Measurements from ENCODE around the gene CDK14. TPM values are rescaled to one million over a fixed set of nuclear protein-coding genes. Genes with fewer than 3 reads are reported as not detected.

The CDK14 gene
- total and polyA plus RNA-seq, 2 donors (not counting 3 experiments of a cell fraction or from before 2014, with no cell fraction given) = 5.5 to 34.2 TPM

GRCh38 chr7:90677486-90678404 lies 81.6 kb downstream of the CDK14 start:
- Histone ChIP-seq H3K4me3 (replicated peaks in 1 of 3; ENCODE audit: insufficient read depth in 1 of 3, low read depth in 1 of 3, low read length in 3 of 3) (no peak overlapping the region), H4K20me1 (replicated peaks; ENCODE audit: control insufficient read depth, extremely low read depth, insufficient read depth, low read length) (no peaks in the 10 kb centered on the region), H3K9me1 (replicated peaks; ENCODE audit: control insufficient read depth, extremely low read depth, insufficient read depth, low read length) (no peaks in the 10 kb centered on the region), H3K27ac (ENCODE audit: insufficient read depth, low read depth, low read length) (no peak overlapping the region), H3K9me3 (replicated peaks; ENCODE audit: control insufficient read depth, insufficient read depth, low read length) (no peaks in the 10 kb centered on the region), H3K4me1 (ENCODE audit: control insufficient read depth, extremely low read depth, insufficient read depth, low read length) (no peaks in the 10 kb centered on the region), H3K9ac (replicated peaks; ENCODE audit: extremely low read depth, insufficient read depth, low read length) (no peak overlapping the region), H2AFZ (ENCODE audit: low read depth, low read length) (no peak overlapping the region), H3K36me3 (ENCODE audit: control insufficient read depth in 2 of 2, extremely low read depth in 1 of 2, insufficient read depth in 2 of 2, low read length in 2 of 2) (no peaks in the 10 kb centered on the region), H3K79me2 (ENCODE audit: control insufficient read depth, insufficient read depth, low read length) (peaks cover 16% of the 10 kb centered on the region), H3K27me3 (ENCODE audit: control insufficient read depth in 2 of 2, insufficient read depth in 2 of 2, low read length in 2 of 2) (no peaks in the 10 kb centered on the region), H3K4me2 (ENCODE audit: insufficient read depth, low read length) (no peak overlapping the region)
- POLR2A ChIA-PET = no interaction called here
- FAIRE-seq (no peak), DNase-seq (ENCODE audit: low read depth, low spot score) (no peak)
- TF ChIP-seq GATA2 (IDR thresholded peaks at IDR 0.05; ENCODE audit: insufficient read depth, insufficient read length, low read depth, low read length) (no peak), FOS (IDR thresholded peaks at IDR 0.05; ENCODE audit: borderline replicate concordance, insufficient read depth, low read length) (no peak), MYC (IDR thresholded peaks at IDR 0.05; ENCODE audit: low read depth, low read length) (no peak)
- dilution Hi-C loops (cut with MboI; ENCODE audit: extremely low pct_ligation_motif_present, low sequenced_read_pairs) (no loop called here), intact Hi-C loops (cut with micrococcal nuclease) (no loop called here)
- CTCF ChIA-PET = interaction anchor here (1.2 kb wide), 1 partner anchor 31 kb away, joined by 3 read pairs; no protein-coding TSS in a partner anchor
- BruUV-seq (replicated peaks) = no TSS peak

GRCh38 chr7:90678986-90679385 lies 82.9 kb downstream of the CDK14 start:
- intact Hi-C loops (cut with micrococcal nuclease) (no loop called here), dilution Hi-C loops (cut with MboI; ENCODE audit: extremely low pct_ligation_motif_present, low sequenced_read_pairs) (no loop called here)
- no peaks in the 10 kb centered on the region for H3K27me3 ChIP-seq (ENCODE audit: control insufficient read depth in 2 of 2, insufficient read depth in 2 of 2, low read length in 2 of 2)
- no peak overlapping the region for H3K27ac ChIP-seq (ENCODE audit: insufficient read depth, low read depth, low read length)
- H3K4me2 ChIP-seq (ENCODE audit: insufficient read depth, low read length) = no peak overlapping the region
- ChIA-PET CTCF (no interaction called here), POLR2A (no interaction called here)
- H3K4me3 ChIP-seq (replicated peaks in 1 of 3; ENCODE audit: insufficient read depth in 1 of 3, low read depth in 1 of 3, low read length in 3 of 3) = no peak overlapping the region
- no peak for TF ChIP-seq JUN (IDR thresholded peaks at IDR 0.05; ENCODE audit: borderline replicate concordance, insufficient read depth, insufficient read length, low read depth)
- TF ChIP-seq FOS (IDR thresholded peaks at IDR 0.05; ENCODE audit: borderline replicate concordance, insufficient read depth, low read length) = no peak
- TF ChIP-seq GATA2 (IDR thresholded peaks at IDR 0.05; ENCODE audit: insufficient read depth, insufficient read length, low read depth, low read length) = no peak
- no peak for TF ChIP-seq MAX (IDR thresholded peaks at IDR 0.05; ENCODE audit: insufficient read depth, insufficient read length)
- TF ChIP-seq MYC (IDR thresholded peaks at IDR 0.05; ENCODE audit: low read depth, low read length) = no peak
- TF ChIP-seq POLR2AphosphoS5 (IDR thresholded peaks at IDR 0.05; ENCODE audit: insufficient read depth, low read depth, low read length) = no peak
- no peak for TF ChIP-seq POLR2A (IDR thresholded peaks at IDR 0.05; ENCODE audit: low read depth, low read length)
- TF ChIP-seq CTCF (IDR thresholded peaks at IDR 0.05; ENCODE audit: extremely low read depth in 1 of 2, insufficient read depth in 1 of 2, low read depth in 1 of 2, low read length in 2 of 2) = no peak
- TF ChIP-seq EZH2 (IDR thresholded peaks at IDR 0.05; ENCODE audit: borderline replicate concordance, low read depth, low read length, severe bottlenecking) = no peak
- H3K9me3 ChIP-seq (replicated peaks; ENCODE audit: control insufficient read depth, insufficient read depth, low read length) = no peaks in the 10 kb centered on the region
- FAIRE-seq (no peak), DNase-seq (ENCODE audit: low read depth, low spot score) (no peak)
- H2AFZ ChIP-seq (ENCODE audit: low read depth, low read length) = no peak overlapping the region
- H3K79me2 ChIP-seq (ENCODE audit: control insufficient read depth, insufficient read depth, low read length) = peaks cover 17% of the 10 kb centered on the region
- no peaks in the 10 kb centered on the region for H3K4me1 ChIP-seq (ENCODE audit: control insufficient read depth, extremely low read depth, insufficient read depth, low read length)
- no peak overlapping the region for H3K9ac ChIP-seq (replicated peaks; ENCODE audit: extremely low read depth, insufficient read depth, low read length)
- H3K9me1 ChIP-seq (replicated peaks; ENCODE audit: control insufficient read depth, extremely low read depth, insufficient read depth, low read length) = no peaks in the 10 kb centered on the region
- H4K20me1 ChIP-seq (replicated peaks; ENCODE audit: control insufficient read depth, extremely low read depth, insufficient read depth, low read length) = no peaks in the 10 kb centered on the region
- H3K36me3 ChIP-seq (ENCODE audit: control insufficient read depth in 2 of 2, extremely low read depth in 1 of 2, insufficient read depth in 2 of 2, low read length in 2 of 2) = no peaks in the 10 kb centered on the region
- BruUV-seq (replicated peaks) = no TSS peak
